Measurements from ENCODE around the gene TAS1R2.

DNA sequence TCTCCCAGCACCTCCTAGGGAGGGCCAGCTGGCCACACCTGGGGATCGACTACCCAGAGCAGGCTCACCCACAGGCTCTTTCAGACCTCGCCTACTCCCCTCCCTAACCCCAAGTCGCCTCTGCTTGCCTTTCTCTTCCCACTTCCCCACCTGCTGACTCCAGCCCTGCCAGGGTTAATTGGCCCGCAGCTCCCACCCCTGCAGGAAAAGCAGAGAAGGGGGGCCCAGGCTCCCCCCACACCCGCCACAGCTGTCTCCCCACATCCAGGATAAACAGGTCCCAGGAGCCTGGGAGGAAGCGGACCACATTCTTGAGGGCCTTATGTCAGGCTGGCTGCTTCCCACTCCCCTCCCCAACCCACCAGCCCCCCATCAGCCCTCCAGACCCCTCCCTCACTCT lies 45.0 kb downstream of the TAS1R2 start:
- TF ChIP-seq CTCF (IDR thresholded peaks at IDR 0.05) (no peak), POLR2A (IDR thresholded peaks at IDR 0.05) (no peak)

Data from adrenal gland (tissue), 5 donors.